ENCODE measurements around the gene PMIS2.

The PMIS2 gene

DNA sequence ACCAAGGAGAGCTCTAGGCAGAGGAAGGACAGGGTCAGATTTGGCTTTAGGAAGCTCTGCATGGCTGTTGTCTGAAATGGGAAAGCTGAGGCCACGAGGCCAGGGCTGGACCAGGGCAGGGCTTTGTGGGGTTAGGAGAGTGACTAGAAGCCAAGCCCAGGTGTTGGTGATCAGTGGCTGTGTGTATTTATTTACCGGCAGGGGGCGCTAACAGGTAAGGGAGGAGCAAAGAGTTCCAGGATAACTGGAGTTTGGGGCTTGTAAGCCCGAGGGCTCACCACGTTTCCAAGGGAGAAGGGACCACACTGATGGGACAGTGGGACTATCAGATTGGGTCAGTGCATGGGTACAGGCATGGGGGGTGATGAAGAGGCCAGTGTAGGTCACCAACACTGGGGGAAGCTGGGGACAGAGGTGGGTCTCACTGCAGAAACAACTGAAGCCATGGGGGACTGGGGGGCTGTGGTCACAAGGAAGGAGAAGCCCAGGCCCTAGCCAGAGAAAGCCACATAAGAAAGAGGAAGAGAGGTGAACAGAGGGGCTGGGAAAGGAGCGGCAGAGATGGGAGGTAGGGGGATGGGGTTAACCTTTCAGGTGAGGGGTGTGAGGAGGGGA lies 36.7 kb upstream of the PMIS2 start:
- Histone ChIP-seq H3K4me3 (ENCODE audit: low read depth, low read length) (no peak overlapping the region), H3K4me1 (ENCODE audit: control insufficient read depth, insufficient read depth, low read length) (peaks cover 7% of the 10 kb centered on the region), H3K27me3 (ENCODE audit: control insufficient read depth, insufficient read depth, low read length) (no peaks in the 10 kb centered on the region), H3K36me3 (ENCODE audit: control insufficient read depth, insufficient read depth, low read length) (peaks cover 20% of the 10 kb centered on the region), H3K9me3 (ENCODE audit: control insufficient read depth, insufficient read depth, low read length) (no peaks in the 10 kb centered on the region), H3K9ac (ENCODE audit: low read depth, low read length) (no peak overlapping the region)

GRCh38 chr19:35549879-35550523 lies 36.0 kb upstream of the PMIS2 start:
- H3K36me3 ChIP-seq (ENCODE audit: control insufficient read depth, insufficient read depth, low read length): peaks cover 20% of the 10 kb centered on the region
- no peak overlapping the region for H3K4me3 ChIP-seq (ENCODE audit: low read depth, low read length)
- no peak overlapping the region for H3K9ac ChIP-seq (ENCODE audit: low read depth, low read length)
- H3K9me3 ChIP-seq (ENCODE audit: control insufficient read depth, insufficient read depth, low read length): no peaks in the 10 kb centered on the region
- no peaks in the 10 kb centered on the region for H3K27me3 ChIP-seq (ENCODE audit: control insufficient read depth, insufficient read depth, low read length)
- H3K4me1 ChIP-seq (ENCODE audit: control insufficient read depth, insufficient read depth, low read length): peaks cover 3% of the 10 kb centered on the region

DNA sequence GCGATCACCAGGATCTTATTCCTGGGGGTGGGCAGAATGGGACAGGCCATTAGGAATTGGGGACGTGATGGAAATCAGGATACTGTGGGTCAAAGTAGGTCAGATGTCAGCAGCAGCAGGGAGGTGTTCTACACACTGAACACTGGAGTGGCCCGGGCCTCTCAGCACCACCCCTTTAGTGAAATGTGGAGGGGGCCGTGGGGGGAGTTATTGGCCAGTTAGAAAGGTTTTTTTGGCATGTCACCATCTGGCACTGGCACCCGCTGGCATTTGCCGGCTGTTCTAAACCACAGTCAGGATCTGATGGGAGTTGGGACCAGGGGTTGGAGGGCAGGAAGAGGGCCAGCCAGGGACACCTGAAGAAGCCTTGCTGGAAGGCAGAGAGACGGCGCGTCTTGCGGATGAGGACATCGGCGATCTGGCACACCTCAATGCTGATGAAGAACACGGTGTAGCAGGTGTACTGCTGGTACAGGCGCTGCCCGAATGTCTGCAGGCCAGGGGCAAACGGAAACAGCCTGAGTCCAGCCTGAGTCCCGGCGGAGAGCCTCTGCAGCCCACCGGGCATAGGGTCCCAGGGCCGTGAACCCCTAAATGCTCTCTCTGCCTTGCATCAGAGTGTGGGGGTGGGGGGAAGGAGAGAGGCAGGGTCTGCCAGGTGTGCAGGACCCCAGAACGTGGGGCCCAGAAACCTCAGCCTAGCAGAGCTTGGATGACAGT lies 34.7 kb upstream of the PMIS2 start:
- H3K27me3 ChIP-seq (ENCODE audit: control insufficient read depth, insufficient read depth, low read length): peaks cover 6% of the 10 kb centered on the region
- H3K4me1 ChIP-seq (ENCODE audit: control insufficient read depth, insufficient read depth, low read length): peaks cover 1% of the 10 kb centered on the region
- no peak overlapping the region for H3K9ac ChIP-seq (ENCODE audit: low read depth, low read length)
- H3K4me3 ChIP-seq (ENCODE audit: low read depth, low read length): no peak overlapping the region
- no peaks in the 10 kb centered on the region for H3K9me3 ChIP-seq (ENCODE audit: control insufficient read depth, insufficient read depth, low read length)
- H3K36me3 ChIP-seq (ENCODE audit: control insufficient read depth, insufficient read depth, low read length): peaks cover 20% of the 10 kb centered on the region

GRCh38 chr19:35552534-35553384 lies 33.2 kb upstream of the PMIS2 start:
- Histone ChIP-seq H3K4me1 (ENCODE audit: control insufficient read depth, insufficient read depth, low read length) (peaks cover 3% of the 10 kb centered on the region), H3K9ac (ENCODE audit: low read depth, low read length) (no peak overlapping the region), H3K4me3 (ENCODE audit: low read depth, low read length) (no peak overlapping the region), H3K36me3 (ENCODE audit: control insufficient read depth, insufficient read depth, low read length) (peaks cover 9% of the 10 kb centered on the region), H3K27me3 (ENCODE audit: control insufficient read depth, insufficient read depth, low read length) (peaks cover 17% of the 10 kb centered on the region), H3K9me3 (ENCODE audit: control insufficient read depth, insufficient read depth, low read length) (no peaks in the 10 kb centered on the region)

DNA sequence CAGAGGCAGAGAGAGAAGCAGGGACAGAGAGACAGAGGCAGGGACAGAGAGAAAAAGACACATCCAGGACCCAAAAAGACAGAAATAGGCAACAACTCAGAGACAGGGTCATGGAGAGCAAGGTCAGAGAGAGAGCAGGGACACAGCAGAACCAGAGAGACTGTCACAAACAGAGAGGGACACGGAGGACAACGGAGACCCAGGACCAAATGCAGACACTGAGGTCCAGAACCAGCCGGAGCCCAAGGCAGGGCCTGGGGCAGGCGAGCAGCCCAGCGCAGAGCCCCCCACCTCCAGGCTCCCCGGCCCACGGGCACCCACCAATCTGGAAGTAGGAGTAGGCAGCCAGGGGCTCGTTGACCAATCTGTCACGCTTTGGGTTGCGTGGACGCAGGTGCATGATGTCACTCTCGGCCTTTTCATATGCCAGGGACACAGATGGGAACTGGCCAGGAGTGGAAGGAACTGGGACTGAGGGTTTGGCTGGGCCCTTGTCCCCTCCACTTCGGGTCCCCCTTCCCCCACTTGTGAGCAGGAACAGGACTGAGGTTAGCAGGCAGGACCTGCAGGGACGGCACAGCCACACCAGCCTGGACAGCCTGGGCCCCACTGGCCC lies 32.5 kb upstream of the PMIS2 start:
- Histone ChIP-seq H3K36me3 (ENCODE audit: control insufficient read depth, insufficient read depth, low read length) (peaks cover 7% of the 10 kb centered on the region), H3K4me3 (ENCODE audit: low read depth, low read length) (no peak overlapping the region), H3K9ac (ENCODE audit: low read depth, low read length) (no peak overlapping the region), H3K4me1 (ENCODE audit: control insufficient read depth, insufficient read depth, low read length) (peaks cover 3% of the 10 kb centered on the region), H3K27me3 (ENCODE audit: control insufficient read depth, insufficient read depth, low read length) (peaks cover 17% of the 10 kb centered on the region), H3K9me3 (ENCODE audit: control insufficient read depth, insufficient read depth, low read length) (no peaks in the 10 kb centered on the region)

- Histone ChIP-seq H3K36me3 (ENCODE audit: control insufficient read depth, insufficient read depth, low read length) (peaks cover 7% of the 10 kb centered on the region), H3K9ac (ENCODE audit: low read depth, low read length) (no peak overlapping the region), H3K4me1 (ENCODE audit: control insufficient read depth, insufficient read depth, low read length) (peaks cover 3% of the 10 kb centered on the region), H3K4me3 (ENCODE audit: low read depth, low read length) (no peak overlapping the region), H3K9me3 (ENCODE audit: control insufficient read depth, insufficient read depth, low read length) (no peaks in the 10 kb centered on the region), H3K27me3 (ENCODE audit: control insufficient read depth, insufficient read depth, low read length) (peaks cover 23% of the 10 kb centered on the region)
Measured at GRCh38 chr19:35554076-35554475, 31.9 kb upstream of the PMIS2 start.

GRCh38 chr19:35555301-35556005 lies 30.5 kb upstream of the PMIS2 start:
- H3K4me1 ChIP-seq (ENCODE audit: control insufficient read depth, insufficient read depth, low read length): peaks cover 3% of the 10 kb centered on the region
- no peaks in the 10 kb centered on the region for H3K9me3 ChIP-seq (ENCODE audit: control insufficient read depth, insufficient read depth, low read length)
- H3K27me3 ChIP-seq (ENCODE audit: control insufficient read depth, insufficient read depth, low read length): peaks cover 34% of the 10 kb centered on the region
- no peak overlapping the region for H3K4me3 ChIP-seq (ENCODE audit: low read depth, low read length)
- no peak overlapping the region for H3K9ac ChIP-seq (ENCODE audit: low read depth, low read length)
- peaks cover 3% of the 10 kb centered on the region for H3K36me3 ChIP-seq (ENCODE audit: control insufficient read depth, insufficient read depth, low read length)

DNA sequence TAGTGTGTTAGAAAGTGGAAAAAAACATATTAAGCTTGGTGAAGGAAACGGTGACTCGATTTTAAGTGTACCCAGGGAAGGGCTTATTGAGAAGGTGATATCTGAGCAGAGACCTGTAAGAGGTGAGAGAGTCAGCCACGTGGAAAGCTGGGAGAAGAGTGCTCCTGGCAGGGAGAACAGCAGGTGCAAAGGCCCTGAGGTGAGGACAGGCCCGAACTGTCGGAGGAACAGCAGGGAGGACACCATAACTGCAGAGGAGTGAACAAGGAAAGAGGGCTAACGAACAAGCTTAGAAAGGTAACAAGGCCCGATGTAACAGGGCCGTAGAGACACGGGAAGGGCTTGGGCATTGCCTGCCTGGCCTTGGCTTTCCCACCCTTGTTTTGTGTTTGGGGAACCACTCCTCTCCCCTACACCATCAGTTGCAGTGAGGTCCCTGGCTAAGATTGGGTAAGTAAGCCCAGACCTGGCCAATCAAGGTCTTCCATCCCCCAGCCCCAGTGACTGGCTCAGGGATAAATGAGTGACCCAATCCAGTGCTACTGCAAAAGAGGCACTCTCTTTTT lies 29.9 kb upstream of the PMIS2 start:
- Histone ChIP-seq H3K4me3 (ENCODE audit: low read depth, low read length) (no peak overlapping the region), H3K4me1 (ENCODE audit: control insufficient read depth, insufficient read depth, low read length) (peaks cover 3% of the 10 kb centered on the region), H3K9ac (ENCODE audit: low read depth, low read length) (no peak overlapping the region), H3K9me3 (ENCODE audit: control insufficient read depth, insufficient read depth, low read length) (no peaks in the 10 kb centered on the region), H3K36me3 (ENCODE audit: control insufficient read depth, insufficient read depth, low read length) (peaks cover 3% of the 10 kb centered on the region), H3K27me3 (ENCODE audit: control insufficient read depth, insufficient read depth, low read length) (peaks cover 36% of the 10 kb centered on the region)

- Histone ChIP-seq H3K9ac (ENCODE audit: low read depth, low read length) (peak overlapping the region; percentile 8), H3K9me3 (ENCODE audit: control insufficient read depth, insufficient read depth, low read length) (no peaks in the 10 kb centered on the region), H3K4me3 (ENCODE audit: low read depth, low read length) (peak overlapping the region; percentile 45), H3K36me3 (ENCODE audit: control insufficient read depth, insufficient read depth, low read length) (no peaks in the 10 kb centered on the region), H3K4me1 (ENCODE audit: control insufficient read depth, insufficient read depth, low read length) (peaks cover 3% of the 10 kb centered on the region), H3K27me3 (ENCODE audit: control insufficient read depth, insufficient read depth, low read length) (peaks cover 39% of the 10 kb centered on the region)
Measured at GRCh38 chr19:35556846-35557538, 29.0 kb upstream of the PMIS2 start.
